HG02970 (cell line): ENCODE results near the gene LGALS9.
"Not testable (repeated sequence)": the region's sequence is repeated elsewhere in the genome, so short reads cannot be mapped to it uniquely, and the experiment has no call there.

ENCODE experiments used
- ATAC-seq: cut with Tn5 transposase; IDR thresholded peaks from one replicate; pipeline ENCODE4 v1.9.1; 2021; ENCODE audit warnings: mild to moderate bottlenecking, moderate library complexity, moderate number of reproducible peaks; ENCODE audit not compliant: unreplicated experiment, low FRiP score

The LGALS9 gene

GRCh38 chr17:27650836-27651235 lies 19.8 kb downstream of the LGALS9 start:
- no peak for ATAC-seq

GRCh38 chr17:27651411-27652345 lies 20.7 kb downstream of the LGALS9 start:
- no peak for ATAC-seq

DNA sequence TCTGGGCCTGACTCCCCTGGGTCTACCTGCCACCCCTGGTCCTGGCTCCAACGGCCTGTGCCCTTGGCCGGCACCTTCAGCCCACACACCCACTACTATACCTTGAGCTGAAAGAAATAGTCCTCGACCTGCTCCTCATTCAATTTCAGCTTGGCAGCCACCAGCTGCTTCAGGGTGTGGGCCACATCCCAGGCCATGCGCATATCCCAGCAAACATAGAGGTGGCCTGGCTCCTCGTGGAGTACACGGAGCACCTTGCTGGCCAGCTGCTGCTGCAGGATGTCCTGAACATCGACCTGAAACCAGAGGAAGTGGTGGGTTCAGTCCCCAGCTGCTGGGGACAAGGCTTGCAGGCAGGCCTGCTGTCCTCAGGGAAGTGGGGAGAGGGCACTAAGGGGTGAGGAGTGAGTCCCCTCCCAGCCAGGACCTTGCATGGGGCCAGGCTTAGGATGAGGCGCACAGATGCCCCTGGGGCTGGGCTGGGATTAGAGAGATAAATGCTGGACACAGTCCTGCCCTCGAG lies 22.5 kb downstream of the LGALS9 start:
- not testable (repeated sequence) for ATAC-seq

DNA sequence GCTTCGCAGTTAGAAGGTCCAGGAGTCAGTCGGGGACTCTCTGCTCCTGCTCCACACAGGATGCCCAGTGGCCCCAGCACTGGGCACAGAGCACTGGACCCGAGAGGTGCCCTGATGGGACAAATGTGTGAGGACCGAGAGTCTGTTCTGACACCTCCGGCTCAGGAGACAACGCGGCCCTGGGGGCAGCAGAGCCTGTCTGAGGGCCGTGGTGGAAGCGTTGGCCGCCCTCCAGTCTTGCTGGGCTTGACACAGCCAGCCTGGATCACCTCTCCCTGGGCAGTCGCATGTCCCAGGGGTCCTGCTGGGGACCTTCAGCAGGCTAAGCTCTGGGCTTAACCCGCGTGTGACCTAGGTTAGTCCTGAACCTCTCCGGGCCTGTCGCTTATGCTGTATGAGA lies 23.1 kb downstream of the LGALS9 start:
- no peak for ATAC-seq

DNA sequence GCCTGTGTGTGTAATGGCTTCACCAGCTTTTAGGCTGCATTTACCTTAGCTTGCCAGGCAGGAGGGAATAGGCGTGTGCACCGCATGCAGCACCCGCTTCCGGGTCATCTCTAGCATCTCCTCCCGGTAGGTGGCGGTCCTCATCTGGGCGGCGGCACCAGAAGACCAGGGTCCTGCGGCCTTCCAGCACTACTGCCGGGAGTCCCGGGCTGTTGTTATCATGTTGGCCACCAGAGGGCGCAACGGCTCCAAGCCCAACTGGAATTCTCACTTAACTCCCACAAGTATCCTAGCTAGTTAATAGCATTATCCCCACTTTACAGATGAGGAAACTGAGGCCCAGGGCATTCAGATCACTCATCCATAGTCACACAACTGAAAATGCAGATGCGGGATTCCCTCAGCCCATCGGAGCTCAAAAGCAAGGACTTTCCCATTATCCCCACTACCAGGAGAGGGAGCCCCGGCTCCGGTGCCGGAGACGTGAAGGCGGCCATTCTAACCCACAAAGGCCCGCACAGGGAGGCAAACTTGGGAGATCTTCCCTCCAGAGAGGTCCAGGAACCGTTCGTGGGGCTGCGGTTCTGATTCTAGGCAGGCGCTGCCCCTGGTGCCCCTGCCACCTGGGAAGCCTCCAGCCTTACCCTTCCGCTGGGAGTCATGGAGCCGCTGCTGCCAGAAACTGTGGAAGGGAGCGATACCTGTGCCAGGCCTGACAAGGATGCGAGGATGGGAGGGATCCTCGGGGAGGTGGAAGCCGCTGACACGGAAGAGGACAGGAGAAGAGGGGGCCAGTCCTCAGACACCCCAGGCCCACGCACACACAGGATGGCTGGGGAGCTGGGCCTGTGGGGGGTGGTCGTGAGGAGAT lies 23.9 kb downstream of the LGALS9 start:
- ATAC-seq, result peak; percentile 61

DNA sequence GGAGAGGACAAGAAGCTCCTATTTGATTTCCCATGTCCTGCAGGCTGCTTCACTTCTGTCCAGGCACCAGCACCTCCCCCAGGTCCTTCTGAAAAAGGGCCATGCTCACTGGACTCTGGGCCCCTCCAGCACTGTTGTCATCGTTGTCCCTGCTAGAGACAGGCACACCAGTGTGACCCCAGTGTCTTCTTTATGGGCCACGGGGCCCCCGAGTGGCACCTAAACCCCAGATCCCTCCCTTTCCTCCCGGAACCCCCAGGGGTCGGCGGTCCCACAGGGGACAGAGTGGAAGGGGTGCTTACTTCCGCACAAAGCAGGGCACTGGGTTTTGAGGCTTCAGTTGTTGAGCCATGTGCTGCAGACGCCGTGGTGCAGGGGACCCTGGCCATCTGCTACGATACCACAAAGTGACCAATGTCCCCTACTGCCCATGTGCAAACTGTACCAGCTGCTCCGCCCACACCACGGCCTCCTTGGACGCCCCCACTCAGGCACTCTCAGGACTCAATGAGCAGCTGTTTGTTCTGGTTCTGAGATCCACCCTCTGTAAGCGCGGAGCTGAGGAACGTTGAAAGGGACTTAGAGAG lies 24.6 kb downstream of the LGALS9 start:
- not testable (repeated sequence) for ATAC-seq

DNA sequence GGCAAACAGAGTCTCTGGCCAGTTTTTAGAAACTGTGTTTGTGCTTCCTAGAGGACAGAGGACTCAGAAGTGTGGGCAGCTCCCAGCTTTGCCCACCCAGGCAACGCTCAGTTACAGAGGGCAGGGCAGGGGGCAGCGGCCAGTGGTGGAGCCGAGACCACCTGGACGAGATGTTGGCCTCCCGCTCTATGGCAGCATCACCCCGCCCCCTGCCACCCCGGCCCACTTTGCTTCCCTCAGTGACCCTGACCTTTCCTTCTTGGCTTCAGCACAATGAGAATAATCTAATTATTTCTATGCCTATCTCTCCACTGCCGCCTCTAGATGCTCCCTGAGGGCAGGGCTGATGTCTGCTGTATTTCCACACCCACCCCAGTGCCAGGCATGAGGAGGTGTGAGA lies 25.6 kb downstream of the LGALS9 start:
- not testable (repeated sequence) for ATAC-seq

- no peak for ATAC-seq
Observed at GRCh38 chr17:27657620-27658019, 26.6 kb downstream of the LGALS9 start.

DNA sequence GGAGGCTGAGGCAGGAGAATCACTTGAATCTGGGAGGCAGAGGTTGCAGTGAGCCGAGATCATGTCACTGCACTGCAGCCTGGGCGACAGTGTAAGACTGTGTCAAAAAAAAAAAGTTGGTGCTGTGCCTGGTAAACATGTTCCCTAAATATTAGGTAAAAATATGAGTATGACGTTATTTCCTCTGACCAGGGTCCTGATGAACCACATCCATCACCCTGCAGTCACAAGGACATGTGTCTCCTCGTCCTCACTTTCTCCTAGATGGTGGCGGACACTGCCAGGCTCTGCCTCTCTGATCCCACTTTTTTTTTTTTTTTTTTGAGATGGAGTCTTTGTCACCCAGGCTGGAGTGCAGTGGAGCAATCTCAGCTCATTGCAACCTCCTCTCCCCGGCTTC lies 28.7 kb downstream of the LGALS9 start:
- ATAC-seq, result no peak

DNA sequence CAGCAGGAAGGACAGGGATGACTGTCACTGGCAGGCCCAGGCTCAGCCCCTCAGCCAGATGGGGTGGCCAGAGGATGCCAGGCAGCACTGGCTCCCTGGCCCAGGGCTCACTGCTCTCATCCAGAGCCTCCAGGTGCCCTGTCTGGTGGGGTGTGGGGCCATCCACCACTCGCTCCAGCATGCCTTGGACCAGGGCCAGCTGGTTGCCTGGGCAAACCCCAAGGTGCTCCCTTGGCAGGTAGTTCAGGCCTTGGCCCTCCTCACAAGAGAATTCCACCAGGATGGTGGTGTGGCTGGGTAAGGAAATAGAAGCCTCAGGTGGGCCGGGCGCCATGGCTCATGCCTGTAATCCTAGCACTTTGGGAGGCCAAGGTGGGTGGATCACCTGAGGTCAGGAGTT lies 29.4 kb downstream of the LGALS9 start:
- ATAC-seq, result no peak

DNA sequence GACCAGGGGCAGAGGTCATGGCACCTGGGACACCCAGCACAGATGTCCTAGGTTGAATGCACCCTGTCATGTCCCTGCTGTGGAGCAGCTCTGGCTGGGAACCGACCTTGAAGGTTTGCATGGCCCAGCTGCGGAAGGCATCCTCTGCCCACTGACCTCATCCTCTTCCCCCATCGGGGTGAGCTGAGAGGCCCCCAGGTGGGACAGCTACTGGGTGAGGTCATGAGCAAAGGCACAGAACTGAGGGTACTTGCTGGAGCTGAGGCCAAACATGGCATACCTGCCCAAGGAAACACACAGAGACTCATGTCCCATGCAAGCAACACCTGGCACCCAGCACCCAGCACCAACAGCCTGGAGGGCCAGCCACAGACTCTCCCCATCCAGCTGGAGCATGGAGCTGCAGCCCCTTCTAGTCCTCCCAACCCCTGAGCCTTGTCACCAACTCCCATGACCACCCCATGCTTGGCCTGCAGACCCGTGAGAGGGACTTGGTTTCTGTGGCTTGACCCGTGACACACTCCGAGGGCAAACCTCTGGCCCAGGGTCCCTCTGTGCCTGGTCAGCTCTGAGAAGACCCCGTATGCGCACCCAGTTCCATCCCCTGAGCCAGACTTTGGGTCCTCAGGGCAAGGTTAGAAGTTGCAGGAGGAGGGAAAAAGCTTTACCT lies 33.1 kb downstream of the LGALS9 start:
- no peak for ATAC-seq

DNA sequence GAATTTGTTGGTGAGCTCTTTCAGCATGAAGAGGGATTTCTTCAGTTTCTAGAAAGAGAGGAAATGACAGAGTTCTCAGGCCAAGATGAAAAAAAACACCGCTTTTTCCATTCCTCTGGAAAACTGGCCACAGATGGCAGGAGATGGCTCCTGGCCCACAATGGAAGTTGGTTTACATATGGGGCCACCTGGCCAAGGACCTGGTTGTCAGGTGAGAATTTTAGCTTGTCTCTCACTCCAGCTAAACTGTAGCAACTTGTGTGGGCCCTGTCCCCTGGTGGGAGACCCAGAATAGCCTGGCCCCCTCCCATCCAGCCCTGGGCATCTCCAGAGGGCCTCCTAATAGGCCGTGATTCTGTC lies 33.6 kb downstream of the LGALS9 start:
- no peak for ATAC-seq

GRCh38 chr17:27665549-27665948 lies 34.6 kb downstream of the LGALS9 start:
- ATAC-seq, result no peak

DNA sequence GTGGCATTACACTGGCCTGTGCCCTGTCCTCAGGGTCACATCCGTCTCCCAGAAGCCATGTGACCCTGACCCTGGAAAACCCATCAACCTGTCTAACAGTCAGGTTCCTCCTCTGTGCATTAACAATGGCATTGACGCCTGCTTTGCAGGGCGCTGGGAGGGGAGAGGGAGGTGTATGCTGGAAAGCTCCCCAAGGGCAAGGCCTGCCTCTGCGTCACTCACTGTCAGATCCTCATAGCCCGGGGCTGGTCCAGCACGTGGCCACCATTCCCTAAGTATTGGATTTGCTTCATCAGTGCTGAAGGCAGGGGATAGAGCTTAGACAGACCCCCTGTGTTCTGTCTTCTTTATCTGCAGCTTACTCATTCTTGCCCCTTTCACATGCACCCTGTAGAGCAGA lies 35.3 kb downstream of the LGALS9 start:
- ATAC-seq, result not testable (repeated sequence)

GRCh38 chr17:27666831-27667560 lies 36.0 kb downstream of the LGALS9 start:
- no peak for ATAC-seq

- no peak for ATAC-seq
Observed at GRCh38 chr17:27667656-27668487, 36.9 kb downstream of the LGALS9 start.

GRCh38 chr17:27668488-27668823 lies 37.5 kb downstream of the LGALS9 start:
- no peak for ATAC-seq

DNA sequence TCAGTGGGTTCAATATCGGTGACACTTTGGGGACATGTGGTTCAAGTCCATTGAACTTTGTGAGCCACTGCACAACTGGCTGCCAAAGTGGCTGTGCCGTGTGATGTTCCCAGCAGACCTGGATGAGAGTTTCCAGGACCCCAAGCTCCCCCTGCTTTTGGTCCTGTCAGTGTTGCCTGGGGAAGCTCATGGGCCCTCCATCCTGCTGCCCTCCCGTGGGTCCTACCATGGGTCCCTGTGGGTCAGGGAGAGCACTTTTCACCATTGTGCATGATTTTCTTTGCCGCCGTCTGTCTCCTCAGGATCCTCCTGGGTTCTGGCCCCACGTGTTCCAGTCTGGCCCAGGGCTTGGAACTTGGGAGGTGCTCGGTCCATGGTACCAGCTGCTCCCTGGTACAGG lies 38.1 kb downstream of the LGALS9 start:
- ATAC-seq, result no peak

- no peak for ATAC-seq
Observed at GRCh38 chr17:27669850-27670249, 38.9 kb downstream of the LGALS9 start.
